HepG2 (cell line): ENCODE results near the gene CBFA2T2. TPM values are rescaled to one million over a fixed set of nuclear protein-coding genes. Genes with fewer than 3 reads are reported as not detected.

Source experiments
- CREBL2 ChIP-seq: sonication (generic); formaldehyde crosslinking; IDR thresholded peaks from 2 replicates; pipeline ENCODE4 v1.8.1; 2023; ENCODE audit warnings: missing genetic modification reagents, mild to moderate bottlenecking, borderline replicate concordance
- DNMT3B ChIP-seq: conservative IDR thresholded peaks from 2 replicates; pipeline ENCODE4 v1.6.1; 2016; ENCODE audit warnings: missing biosample characterization, control low read depth
- HNRNPH1 ChIP-seq: fragments of 200-400 bp; formaldehyde crosslinking; optimal IDR thresholded peaks from 2 replicates; pipeline ENCODE3; 2017; ENCODE audit warnings: mild to moderate bottlenecking, low read depth, low read length
- HNRNPL ChIP-seq: fragments of 200-400 bp; formaldehyde crosslinking; IDR thresholded peaks from 2 replicates; pipeline ENCODE4 v1.6.1; 2017; ENCODE audit warnings: mild to moderate bottlenecking, low read depth, low read length
- KAT2B ChIP-seq: fragments of 150-350 bp; IDR thresholded peaks from 2 replicates; pipeline ENCODE4 v1.6.1; 2014; ENCODE audit warnings: low read depth, low read length, borderline replicate concordance
- MAZ ChIP-seq, 2 experiments: sonication (generic) in 1 of 2; formaldehyde crosslinking in 1 of 2; IDR thresholded peaks; 2 replicates each; pipeline versions ENCODE4 v1.5.0 to v1.6.1; 2012 to 2020; ENCODE audit warnings: low read depth in 2 of 2, mild to moderate bottlenecking in 2 of 2, borderline replicate concordance in 1 of 2, improper control_type of control experiment in 1 of 2, low read length in 1 of 2, missing genetic modification reagents in 1 of 2, moderate library complexity in 1 of 2
- MIER2 ChIP-seq: IDR thresholded peaks from 2 replicates; pipeline ENCODE4 v1.6.1; 2016; ENCODE audit warnings: missing biosample characterization, missing genetic modification reagents
- MYC ChIP-seq: sonication (generic); formaldehyde crosslinking; IDR thresholded peaks from 2 replicates; pipeline ENCODE4 v1.9.0; 2021; ENCODE audit warnings: missing genetic modification reagents, borderline replicate concordance
- NFYB ChIP-seq: sonication (generic); formaldehyde crosslinking; IDR thresholded peaks from 2 replicates; pipeline ENCODE4 v1.4.0; 2020; ENCODE audit warnings: missing genetic modification reagents
- NPAS2 ChIP-seq: sonication (generic); formaldehyde crosslinking; IDR thresholded peaks from 2 replicates; pipeline ENCODE4 v1.8.0; 2022; ENCODE audit warnings: mild to moderate bottlenecking, missing genetic modification reagents, borderline replicate concordance
- NR2F1 ChIP-seq, 2 experiments: fragments of 450-650 bp in 1 of 2; formaldehyde crosslinking in 1 of 2; IDR thresholded peaks; 2 replicates each; pipeline versions ENCODE4 v1.5.0 to v1.6.1; 2016 to 2020; ENCODE audit warnings: mild to moderate bottlenecking in 1 of 2, missing compliant biosample characterization in 1 of 2, missing genetic modification reagents in 1 of 2, moderate library complexity in 1 of 2
- ONECUT2 ChIP-seq: sonication (generic); formaldehyde crosslinking; IDR thresholded peaks from 2 replicates; pipeline ENCODE4 v1.4.0; 2020; ENCODE audit warnings: missing genetic modification reagents
- TEF ChIP-seq: sonication (generic); formaldehyde crosslinking; IDR thresholded peaks from 2 replicates; pipeline ENCODE4 v1.5.0; 2020; ENCODE audit warnings: missing genetic modification reagents
- ZBTB3 ChIP-seq: sonication (generic); formaldehyde crosslinking; IDR thresholded peaks from 2 replicates; pipeline ENCODE4 v1.4.0; 2020; ENCODE audit warnings: low read depth, mild to moderate bottlenecking, moderate library complexity, missing genetic modification reagents, borderline replicate concordance
- ZBTB37 ChIP-seq: sonication (generic); formaldehyde crosslinking; IDR thresholded peaks from 2 replicates; pipeline ENCODE4 v1.4.0; 2020; ENCODE audit warnings: mild to moderate bottlenecking, missing genetic modification reagents
- ZFP91 ChIP-seq: sonication (generic); formaldehyde crosslinking; IDR thresholded peaks from 2 replicates; pipeline ENCODE4 v1.9.0; 2022; ENCODE audit warnings: missing genetic modification reagents, mild to moderate bottlenecking, borderline replicate concordance
- ZNF17 ChIP-seq: sonication (generic); formaldehyde crosslinking; IDR thresholded peaks from 2 replicates; pipeline ENCODE4 v1.5.0; 2020; ENCODE audit warnings: mild to moderate bottlenecking, missing genetic modification reagents
- ZNF367 ChIP-seq: sonication (generic); formaldehyde crosslinking; IDR thresholded peaks from 2 replicates; pipeline ENCODE4 v1.4.0; 2020; ENCODE audit warnings: missing genetic modification reagents, borderline replicate concordance
- ZNF512B ChIP-seq: sonication (generic); formaldehyde crosslinking; IDR thresholded peaks from 2 replicates; pipeline ENCODE4 v1.5.1; 2020; ENCODE audit warnings: missing genetic modification reagents, mild to moderate bottlenecking, borderline replicate concordance
- ZNF703 ChIP-seq: sonication (generic); formaldehyde crosslinking; IDR thresholded peaks from 2 replicates; pipeline ENCODE4 v1.5.1; 2020; ENCODE audit warnings: missing genetic modification reagents, mild to moderate bottlenecking, moderate library complexity, borderline replicate concordance
- ZNF816 ChIP-seq: sonication (generic); formaldehyde crosslinking; IDR thresholded peaks from 2 replicates; pipeline ENCODE4 v1.8.0; 2022; ENCODE audit warnings: missing genetic modification reagents, mild to moderate bottlenecking, borderline replicate concordance
- polyA plus RNA-seq, 8 experiments: library from polyadenylated mRNA; depleted of rRNA in 3 of 8; stranded (reverse) in 7 of 8; unstranded in 1 of 8; fragments of >200 nt; fragmentation: Illumina TruSeq in 4 of 8; extraction: Trizol in 4 of 8; gene quantifications; 2 replicates each; pipeline versions ENCODE4 v1.2.1 to v1.2.3, GENCODE V29; 2011 to 2016; ENCODE audit warnings: low read depth in 4 of 8, missing spikeins in 1 of 8, mixed read lengths in 1 of 8; ENCODE audit not compliant: insufficient read depth in 1 of 8
- total RNA-seq, 5 experiments: library from RNA; depleted of rRNA; stranded (reverse); fragments of >200 nt; fragmentation: Illumina TruSeq; extraction: Trizol; gene quantifications; 2 replicates each; pipeline ENCODE4 v1.2.3, GENCODE V29; 2016; ENCODE audit warnings: low read depth in 1 of 5

The CBFA2T2 gene
- total and polyA plus RNA-seq, 2 of the 13 experiments (the other 11 are each of a cell fraction or from before 2014, with no cell fraction given) = 6.3 to 21.2 TPM

- TF ChIP-seq ONECUT2 (CRISPR knock-in tag) (0 out of 2 replicates have a peak, but pooled peaks have one; percentile 10), DNMT3B (CRISPR knock-in tag) (0 out of 2 replicates have a peak, but pooled peaks have one; percentile 45), HNRNPL (0 out of 2 replicates have a peak, but pooled peaks have one; percentile 37), HNRNPH1 (no peak), NFYB (CRISPR knock-in tag) (no peak), KAT2B (no peak), ZNF703 (no peak), ZNF512B (CRISPR knock-in tag) (0 out of 2 replicates have a peak, but pooled peaks have one; percentile 50), MAZ (IDR thresholded peaks at IDR 0.05; ENCODE audit: borderline replicate concordance, low read depth, low read length) (no peak), MAZ (CRISPR knock-in tag; IDR thresholded peaks at IDR 0.05; ENCODE audit: low read depth) (peak; percentile 29; the same call in 1 of the 2 replicates), ZNF17 (CRISPR knock-in tag) (no peak), ZBTB3 (CRISPR knock-in tag) (no peak; the same call in 1 of the 2 replicates), ZBTB37 (no peak), ZNF367 (CRISPR knock-in tag) (no peak), TEF (no peak), ZNF816 (CRISPR knock-in tag) (no peak), ZFP91 (CRISPR knock-in tag) (peak; percentile 73), CREBL2 (CRISPR knock-in tag) (no peak), MYC (CRISPR knock-in tag) (peak; percentile 55; the same call in 1 of the 2 replicates), NR2F1 (CRISPR knock-in tag; IDR thresholded peaks at IDR 0.05) (no peak), NPAS2 (CRISPR knock-in tag) (no peak), MIER2 (CRISPR knock-in tag) (no peak; the same call in 1 of the 2 replicates)
These were observed 195.6 kb downstream of the CBFA2T2 start (continued) for GRCh38 chr20:33685328-33686099.
